Prostate gland (tissue), 2 donors: Measurements from ENCODE around the gene LTBP3. TPM values are rescaled to one million over a fixed set of nuclear protein-coding genes. Genes with fewer than 3 reads are reported as not detected.
"Not testable (repeated sequence)": the region's sequence is repeated elsewhere in the genome, so short reads cannot be mapped to it uniquely, and the experiment has no call there.

Experiments
- DNase-seq: peaks from one replicate; pipeline ENCODE4 v3.0.0-alpha.2; 2019; ENCODE audit warnings: low spot score
- H3K27ac ChIP-seq, 2 donors: fragments of 200-600 bp; sonication (generic); 2 replicates each; pipeline ENCODE4 v1.5.1; 2017 to 2019
- H3K27me3 ChIP-seq: fragments of 200-600 bp; sonication (generic); replicated peaks from 2 replicates; pipeline ENCODE4 v1.5.1; 2019; ENCODE audit not compliant: insufficient read depth
- H3K36me3 ChIP-seq, 2 donors: fragments of 200-600 bp; sonication (generic); 1 replicate in 1 of 2; 2 replicates in 1 of 2; pipeline versions ENCODE4 v1.5.1 to v1.8.1; 2017 to 2019
- H3K4me1 ChIP-seq: fragments of 200-600 bp; sonication (generic); replicated peaks from 2 replicates; pipeline ENCODE4 v1.5.1; 2019
- H3K4me3 ChIP-seq, 2 donors: fragments of 200-600 bp; sonication (generic); 2 replicates each; pipeline ENCODE4 v1.5.1; 2017 to 2019
- H3K9me3 ChIP-seq: fragments of 200-600 bp; sonication (generic); 2 replicates; pipeline ENCODE4 v1.5.1; 2017
- CTCF ChIP-seq, 4 experiments: fragments of 200-600 bp in 2 of 4; fragments of 450-650 bp in 2 of 4; sonication (generic) in 2 of 4; IDR thresholded peaks; 1 replicate in 3 of 4; 2 replicates in 1 of 4; pipeline ENCODE4 v1.5.1; 2016 to 2019; ENCODE audit warnings: antibody characterized with exemption in 4 of 4, mild to moderate bottlenecking in 2 of 4, moderate library complexity in 2 of 4
- POLR2A ChIP-seq: fragments of 450-650 bp; IDR thresholded peaks from one replicate; pipeline ENCODE4 v1.6.1; 2016; ENCODE audit warnings: antibody characterized with exemption, mild to moderate bottlenecking
- POLR2AphosphoS5 ChIP-seq: sonication (generic); formaldehyde crosslinking; IDR thresholded peaks from one replicate; pipeline ENCODE4 v1.6.1; 2017; ENCODE audit warnings: antibody characterized with exemption
- WGBS: methylation state at CpG from one replicate; pipeline ENCODE4 v1.1.5; 2018; 5-methylcytosine and 5-hydroxymethylcytosine counted together
- intact Hi-C: fragments of 100-400 bp; cut with DNase I; formaldehyde crosslinking; loops from one replicate; pipeline ENCODE4 v1.14.2; 2022
- total RNA-seq, 2 donors: library from RNA; depleted of rRNA; stranded (reverse); fragments of >200 nt; gene quantifications; one replicate each; pipeline ENCODE4 v1.1.0, GENCODE V29; 2016

Gene LTBP3
- total RNA-seq, 2 donors from 2014 or later: 220 to 234 TPM

GRCh38 chr11:65516135-65516968 is 41.8 kb downstream of the LTBP3 start:
- H3K4me3 ChIP-seq: no peak overlapping the region
- H3K4me1 ChIP-seq: no peaks in the 10 kb centered on the region
- no peak for DNase-seq
- no peak for TF ChIP-seq CTCF (IDR thresholded peaks at IDR 0.05)
- no peak for TF ChIP-seq POLR2A
- no peak for TF ChIP-seq POLR2AphosphoS5
- no peaks in the 10 kb centered on the region for H3K9me3 ChIP-seq
- intact Hi-C loops: no loop called here
- H3K27me3 ChIP-seq: no peaks in the 10 kb centered on the region
- no peaks in the 10 kb centered on the region for H3K36me3 ChIP-seq
- 70% methylated on average over 4 of the region's 5 CpGs for WGBS
- H3K27ac ChIP-seq: no peak overlapping the region

DNA sequence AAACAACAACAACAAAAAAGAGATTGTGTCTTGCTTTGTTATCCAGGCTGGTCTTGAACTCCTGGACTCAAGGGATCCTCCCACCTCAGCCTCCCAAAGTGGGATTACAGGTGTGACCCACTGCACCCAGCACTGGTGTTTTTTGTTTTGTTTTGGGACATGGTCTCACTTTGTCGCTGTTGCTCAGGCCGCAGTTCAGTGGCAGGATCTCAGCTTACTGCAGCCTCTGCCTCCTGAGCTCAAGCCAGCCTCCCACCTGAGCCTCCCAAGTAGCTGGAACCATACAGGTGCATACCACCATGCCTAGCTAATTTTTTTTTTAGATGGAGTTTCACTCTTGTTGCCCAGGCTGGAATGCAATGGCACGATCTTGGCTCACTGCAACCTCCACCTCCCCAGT is 45.8 kb downstream of the LTBP3 start:
- H3K4me3 ChIP-seq, H3K27me3 ChIP-seq, H3K27ac ChIP-seq, DNase-seq, intact Hi-C loops, H3K4me1 ChIP-seq, H3K36me3 ChIP-seq, H3K9me3 ChIP-seq: not testable (repeated sequence)
- 98% methylated on average over 3 of the region's 3 CpGs for WGBS

DNA sequence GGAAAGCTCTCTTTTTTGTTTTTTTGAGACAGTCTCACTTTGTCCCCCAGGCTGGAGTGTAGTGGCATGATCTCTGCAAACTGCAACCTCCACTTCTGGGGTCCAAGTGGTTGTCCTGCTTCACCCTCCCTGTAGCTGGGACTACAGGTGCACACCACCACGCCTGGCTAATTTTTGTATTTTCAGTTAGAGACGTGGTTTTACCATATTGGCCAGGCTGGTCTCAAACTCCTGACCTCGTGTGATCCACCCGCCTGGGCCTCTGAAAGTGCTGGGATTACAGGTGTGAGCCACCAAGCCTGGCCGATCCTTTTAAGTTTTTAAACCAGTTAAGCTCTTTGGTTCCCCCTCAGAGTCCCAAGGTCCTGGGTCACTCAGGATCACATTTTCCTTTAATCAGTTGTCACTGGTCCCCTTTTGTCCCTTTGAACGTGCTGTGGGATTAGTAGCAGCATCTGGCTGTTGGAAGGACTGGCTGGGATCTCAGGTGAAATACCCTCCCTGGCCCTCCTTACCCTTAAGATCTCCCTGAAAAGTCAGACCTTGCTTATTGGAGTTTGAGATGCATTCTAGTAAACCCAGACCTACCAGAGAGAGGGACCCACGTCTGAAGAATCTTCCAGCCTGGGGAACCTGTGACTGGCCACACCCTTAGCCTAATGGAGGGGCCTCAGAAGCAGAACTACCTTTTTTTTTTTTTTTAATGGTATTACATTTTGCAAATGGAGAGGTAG is 51.2 kb downstream of the LTBP3 start:
- DNase-seq: peak; percentile 75
- no peaks in the 10 kb centered on the region for H3K9me3 ChIP-seq
- no peaks in the 10 kb centered on the region for H3K4me1 ChIP-seq
- intact Hi-C loops: no loop called here
- TF ChIP-seq POLR2A (peak; percentile 6), POLR2AphosphoS5 (peak; percentile 36), CTCF (IDR thresholded peaks at IDR 0.05) (no peak)
- peak overlapping the region; percentile 98 to 100 for H3K27ac ChIP-seq
- WGBS: 11% methylated on average over 7 of the region's 7 CpGs
- peak overlapping the region in 1 of 2 donors; percentile 88 for H3K4me3 ChIP-seq
- H3K36me3 ChIP-seq: peaks cover 32 to 33% of the 10 kb centered on the region in 2 donors
- no peaks in the 10 kb centered on the region for H3K27me3 ChIP-seq

GRCh38 chr11:65506290-65506771 is 51.8 kb downstream of the LTBP3 start:
- H3K36me3 ChIP-seq: peaks cover 32 to 33% of the 10 kb centered on the region in 2 donors
- 17% methylated on average over 4 of the region's 4 CpGs for WGBS
- TF ChIP-seq CTCF (IDR thresholded peaks at IDR 0.05): peak in 1 of 4 experiments; percentile 4
- TF ChIP-seq POLR2AphosphoS5: peak; percentile 31
- peak; percentile 26 for TF ChIP-seq POLR2A
- H3K4me3 ChIP-seq: peak overlapping the region; percentile 80 to 88
- H3K4me1 ChIP-seq: no peaks in the 10 kb centered on the region
- DNase-seq: no peak
- H3K27me3 ChIP-seq: no peaks in the 10 kb centered on the region
- H3K9me3 ChIP-seq: no peaks in the 10 kb centered on the region
- peak overlapping the region; percentile 98 to 100 for H3K27ac ChIP-seq
- intact Hi-C loops: no loop called here

DNA sequence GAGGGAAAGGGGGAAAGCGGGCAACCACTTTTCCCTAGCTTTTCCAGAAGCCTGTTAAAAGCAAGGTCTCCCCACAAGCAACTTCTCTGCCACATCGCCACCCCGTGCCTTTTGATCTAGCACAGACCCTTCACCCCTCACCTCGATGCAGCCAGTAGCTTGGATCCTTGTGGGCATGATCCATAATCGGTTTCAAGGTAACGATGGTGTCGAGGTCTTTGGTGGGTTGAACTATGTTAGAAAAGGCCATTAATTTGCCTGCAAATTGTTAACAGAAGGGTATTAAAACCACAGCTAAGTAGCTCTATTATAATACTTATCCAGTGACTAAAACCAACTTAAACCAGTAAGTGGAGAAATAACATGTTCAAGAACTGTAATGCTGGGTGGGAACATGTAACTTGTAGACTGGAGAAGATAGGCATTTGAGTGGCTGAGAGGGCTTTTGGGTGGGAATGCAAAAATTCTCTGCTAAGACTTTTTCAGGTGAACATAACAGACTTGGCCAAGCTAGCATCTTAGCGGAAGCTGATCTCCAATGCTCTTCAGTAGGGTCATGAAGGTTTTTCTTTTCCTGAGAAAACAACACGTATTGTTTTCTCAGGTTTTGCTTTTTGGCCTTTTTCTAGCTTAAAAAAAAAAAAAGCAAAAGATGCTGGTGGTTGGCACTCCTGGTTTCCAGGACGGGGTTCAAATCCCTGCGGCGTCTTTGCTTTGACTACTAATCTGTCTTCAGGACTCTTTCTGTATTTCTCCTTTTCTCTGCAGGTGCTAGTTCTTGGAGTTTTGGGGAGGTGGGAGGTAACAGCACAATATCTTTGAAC is 52.5 kb downstream of the LTBP3 start:
- Histone ChIP-seq H3K4me3 (peak overlapping the region; percentile 80 to 88), H3K4me1 (no peaks in the 10 kb centered on the region), H3K9me3 (no peaks in the 10 kb centered on the region), H3K27ac (peak overlapping the region; percentile 98 to 100), H3K36me3 (peaks cover 32 to 33% of the 10 kb centered on the region in 2 donors), H3K27me3 (no peaks in the 10 kb centered on the region)
- intact Hi-C loops: no loop called here
- TF ChIP-seq CTCF (IDR thresholded peaks at IDR 0.05) (no peak), POLR2AphosphoS5 (peak; percentile 87), POLR2A (peak; percentile 46)
- WGBS: 5% methylated on average over 12 of the region's 12 CpGs
- DNase-seq: peak; percentile 45
